Endothelial cell of umbilical vein (primary cell): Measurements from ENCODE around the gene CCDC117. TPM values are rescaled to one million over a fixed set of nuclear protein-coding genes. Genes with fewer than 3 reads are reported as not detected.

Experiments used
- BruUV-seq: library from RNA; stranded (reverse); fragments of 400-500 nt; replicated peaks from 2 replicates; lab custom pipeline; 2021; lab: Mats Ljungman, UMichigan
- CTCF ChIA-PET: fragments of 300-600, 350-600 bp; sonication (Branson Sonifier 250); formaldehyde crosslinking; loops from one replicate; lab custom pipeline; 2021; ENCODE audit warnings: antibody characterized with exemption, inconsistent platforms; lab: Charles Lee
- POLR2A ChIA-PET: fragments of 300-600, 350-600 bp; sonication (Branson Sonifier 250); formaldehyde crosslinking; loops from one replicate; lab custom pipeline; 2021; ENCODE audit warnings: antibody characterized with exemption, inconsistent platforms; lab: Charles Lee
- DNase-seq: peaks from one replicate; pipeline ENCODE4 v3.0.0-alpha.2; 2011; ENCODE audit warnings: low read depth, low spot score
- FAIRE-seq: peaks from 2 replicates; lab custom pipeline; 2011; peaks lifted over from hg19 to GRCh38; lab: Jason Lieb, UNC
- H2AFZ ChIP-seq: 2 replicates; pipeline ENCODE4 v1.6.0; 2012; ENCODE audit warnings: low read depth, low read length, control low read depth, inconsistent platforms
- H3K27ac ChIP-seq: 2 replicates; pipeline ENCODE4 v1.5.1; 2011; ENCODE audit warnings: low read depth, mild to moderate bottlenecking, control low read depth, low read length, moderate library complexity; ENCODE audit not compliant: insufficient read depth
- H3K27me3 ChIP-seq, 2 experiments: 2 replicates each; pipeline versions ENCODE4 v1.6.0 to v1.6.1; 2011; ENCODE audit warnings: low read length in 2 of 2, mixed read lengths in 1 of 2; ENCODE audit not compliant: control insufficient read depth in 2 of 2, insufficient read depth in 2 of 2
- H3K36me3 ChIP-seq, 2 experiments: 2 replicates in 1 of 2; 3 replicates in 1 of 2; pipeline ENCODE4 v1.5.1; 2011; ENCODE audit warnings: low read length in 2 of 2, mild to moderate bottlenecking in 1 of 2, moderate library complexity in 1 of 2; ENCODE audit not compliant: control insufficient read depth in 2 of 2, insufficient read depth in 2 of 2; ENCODE audit errors: extremely low read depth in 1 of 2
- H3K4me1 ChIP-seq: 3 replicates; pipeline ENCODE4 v1.5.1; 2011; ENCODE audit warnings: mild to moderate bottlenecking, low read length; ENCODE audit not compliant: control insufficient read depth, insufficient read depth; ENCODE audit errors: extremely low read depth
- H3K4me2 ChIP-seq: 2 replicates; pipeline ENCODE4 v1.6.1; 2011; ENCODE audit warnings: low read length, control low read depth, mixed read lengths; ENCODE audit not compliant: insufficient read depth
- H3K4me3 ChIP-seq, 3 experiments: fragments of 200-600 bp in 1 of 3; sonication (generic), shearing (Covaris generic) in 1 of 3; replicated peaks in 1 of 3; 2 replicates each; pipeline ENCODE4 v1.5.1; 2011 to 2016; ENCODE audit warnings: control low read depth in 3 of 3, low read length in 3 of 3, mild to moderate bottlenecking in 2 of 3, inconsistent platforms in 1 of 3, low read depth in 1 of 3, moderate library complexity in 1 of 3; ENCODE audit not compliant: insufficient read depth in 1 of 3
- H3K79me2 ChIP-seq: 2 replicates; pipeline ENCODE4 v1.6.0; 2012; ENCODE audit warnings: low read length, inconsistent platforms; ENCODE audit not compliant: control insufficient read depth, insufficient read depth
- H3K9ac ChIP-seq: replicated peaks from 2 replicates; pipeline ENCODE3; 2011; ENCODE audit warnings: low read length, control low read depth; ENCODE audit not compliant: insufficient read depth; ENCODE audit errors: extremely low read depth
- H3K9me1 ChIP-seq: replicated peaks from 3 replicates; pipeline ENCODE4 v1.6.0; 2011; ENCODE audit warnings: mild to moderate bottlenecking, low read length; ENCODE audit not compliant: control insufficient read depth, insufficient read depth; ENCODE audit errors: extremely low read depth
- H3K9me3 ChIP-seq: replicated peaks from 2 replicates; pipeline ENCODE4 v1.5.1; 2012; ENCODE audit warnings: low read length, inconsistent platforms; ENCODE audit not compliant: control insufficient read depth, insufficient read depth
- H4K20me1 ChIP-seq: replicated peaks from 2 replicates; pipeline ENCODE3; 2011; ENCODE audit warnings: mild to moderate bottlenecking, low read length; ENCODE audit not compliant: control insufficient read depth, insufficient read depth; ENCODE audit errors: extremely low read depth
- EZH2 ChIP-seq: IDR thresholded peaks from 2 replicates; pipeline ENCODE4 v1.6.1; 2012; ENCODE audit warnings: borderline replicate concordance, low read depth, mild to moderate bottlenecking, moderate library complexity, low read length, inconsistent platforms; ENCODE audit not compliant: severe bottlenecking
- FOS ChIP-seq: IDR thresholded peaks from 2 replicates; pipeline ENCODE4 v1.6.1; 2011; ENCODE audit warnings: mild to moderate bottlenecking, low read length, moderate library complexity, borderline replicate concordance; ENCODE audit not compliant: insufficient read depth
- JUN ChIP-seq: IDR thresholded peaks from 2 replicates; pipeline ENCODE4 v1.6.1; 2011; ENCODE audit warnings: borderline replicate concordance, low read depth; ENCODE audit not compliant: insufficient read length, insufficient read depth
- MYC ChIP-seq: IDR thresholded peaks from one replicate; pipeline ENCODE4 v1.6.1; 2011; ENCODE audit warnings: mild to moderate bottlenecking, low read depth, low read length
- POLR2A ChIP-seq: IDR thresholded peaks from 2 replicates; pipeline ENCODE4 v1.6.1; 2012; ENCODE audit warnings: low read depth, mild to moderate bottlenecking, control low read depth, low read length
- POLR2AphosphoS5 ChIP-seq: IDR thresholded peaks from 2 replicates; pipeline ENCODE4 v1.6.1; 2012; ENCODE audit warnings: low read depth, mild to moderate bottlenecking, control low read depth, low read length, moderate library complexity; ENCODE audit not compliant: insufficient read depth
- dilution Hi-C: fragments of 300-500 bp; cut with MboI; formaldehyde crosslinking; loops from one replicate; pipeline ENCODE4 v1.15.0; 2019; ENCODE audit warnings: low sequenced_read_pairs; ENCODE audit not compliant: extremely low pct_ligation_motif_present
- intact Hi-C: fragments of 100-400 bp; cut with micrococcal nuclease; formaldehyde crosslinking; loops from one replicate; pipeline ENCODE4 v1.10.0; 2022
- polyA plus RNA-seq, 4 experiments: library from polyadenylated mRNA; depleted of rRNA in 3 of 4; stranded (reverse) in 3 of 4; unstranded in 1 of 4; fragments of >200 nt; gene quantifications; 2 replicates each; pipeline versions ENCODE4 v1.2.1 to v1.2.3, GENCODE V29; 2011 to 2012; ENCODE audit warnings: missing spikeins in 1 of 4
- total RNA-seq: library from RNA; stranded (reverse); gene quantifications from 2 replicates; pipeline ENCODE4 v1.2.3, GENCODE V29; 2021

CCDC117 gene
- total and polyA plus RNA-seq, 2 donors (not counting 3 experiments of a cell fraction or from before 2014, with no cell fraction given): 5.5 to 23.3 TPM

- H3K79me2 ChIP-seq: peaks cover 13% of the 10 kb centered on the region
- intact Hi-C loops: loop anchor here (10.0 kb wide), 1 partner anchor 884 kb away; no protein-coding TSS in a partner anchor
- TF ChIP-seq FOS (peak; percentile 82), POLR2A (no peak), POLR2AphosphoS5 (no peak), JUN (peak; percentile 55), MYC (no peak), EZH2 (no peak)
- CTCF ChIA-PET: interaction anchor here (1.0 to 1.5 kb wide), 5 partner anchors 10 to 141 kb away, joined by 3 to 5 read pairs (median 3); partner anchors contain the start of gene TTC28
- POLR2A ChIA-PET: no interaction called here
- no peaks in the 10 kb centered on the region for H3K9me1 ChIP-seq
- H2AFZ ChIP-seq: peak overlapping the region; percentile 90
- H3K9me3 ChIP-seq: no peaks in the 10 kb centered on the region
- H3K36me3 ChIP-seq: peaks cover 4 to 8% of the 10 kb centered on the region in 2 experiments
- dilution Hi-C loops: no loop called here
- H3K27ac ChIP-seq: peak overlapping the region; percentile 51
- no peak for FAIRE-seq
- peak overlapping the region; percentile 80 for H3K9ac ChIP-seq
- H3K27me3 ChIP-seq: no peaks in the 10 kb centered on the region
- peaks cover 12% of the 10 kb centered on the region for H3K4me1 ChIP-seq
- peak overlapping the region; percentile 96 for H3K4me2 ChIP-seq
- H4K20me1 ChIP-seq: no peaks in the 10 kb centered on the region
- H3K4me3 ChIP-seq: peak overlapping the region; percentile 54 to 87 (median 75)
- BruUV-seq: no TSS peak
- DNase-seq: no peak
These were observed 31.2 kb upstream of the CCDC117 start for GRCh38 chr22:28741200-28741784.
